Bronchial epithelial cell (primary cell): ENCODE results near the gene EXOSC10. TPM values are rescaled to one million over a fixed set of nuclear protein-coding genes. Genes with fewer than 3 reads are reported as not detected.
"Not testable (repeated sequence)": the region's sequence is repeated elsewhere in the genome, so short reads cannot be mapped to it uniquely, and the experiment has no call there.

Experiments
- DNase-seq: peaks from one replicate; pipeline ENCODE4 v3.0.0-alpha.2; 2010; ENCODE audit warnings: low read depth
- FAIRE-seq: peaks from 2 replicates; lab custom pipeline; 2011; peaks lifted over from hg19 to GRCh38; lab: Jason Lieb, UNC
- H3K27me3 ChIP-seq: 2 replicates; pipeline ENCODE4 v1.5.1; 2011; ENCODE audit warnings: low read length; ENCODE audit not compliant: control insufficient read depth, insufficient read depth
- H3K36me3 ChIP-seq: 2 replicates; pipeline ENCODE4 v1.5.1; 2011; ENCODE audit warnings: low read length; ENCODE audit not compliant: control insufficient read depth, insufficient read depth
- H3K4me3 ChIP-seq: 2 replicates; pipeline ENCODE4 v1.5.1; 2011; ENCODE audit warnings: mild to moderate bottlenecking, low read depth, low read length, control low read depth
- total RNA-seq: library from RNA; depleted of rRNA; stranded (reverse); fragments of >200 nt; gene quantifications from 2 replicates; pipeline ENCODE4 v1.2.1, GENCODE V29; 2014
- TF ChIP-seq, protein P1 (sequence below): IDR thresholded peaks from 2 replicates; pipeline ENCODE4 v1.5.1; 2011; ENCODE audit warnings: mild to moderate bottlenecking, moderate library complexity, low read length, control low read depth, inconsistent platforms; ENCODE audit not compliant: insufficient read depth, severe bottlenecking

The EXOSC10 gene
- total RNA-seq, 1 donor from 2014 or later: 37.4 TPM

- TF ChIP-seq, protein P1, sequence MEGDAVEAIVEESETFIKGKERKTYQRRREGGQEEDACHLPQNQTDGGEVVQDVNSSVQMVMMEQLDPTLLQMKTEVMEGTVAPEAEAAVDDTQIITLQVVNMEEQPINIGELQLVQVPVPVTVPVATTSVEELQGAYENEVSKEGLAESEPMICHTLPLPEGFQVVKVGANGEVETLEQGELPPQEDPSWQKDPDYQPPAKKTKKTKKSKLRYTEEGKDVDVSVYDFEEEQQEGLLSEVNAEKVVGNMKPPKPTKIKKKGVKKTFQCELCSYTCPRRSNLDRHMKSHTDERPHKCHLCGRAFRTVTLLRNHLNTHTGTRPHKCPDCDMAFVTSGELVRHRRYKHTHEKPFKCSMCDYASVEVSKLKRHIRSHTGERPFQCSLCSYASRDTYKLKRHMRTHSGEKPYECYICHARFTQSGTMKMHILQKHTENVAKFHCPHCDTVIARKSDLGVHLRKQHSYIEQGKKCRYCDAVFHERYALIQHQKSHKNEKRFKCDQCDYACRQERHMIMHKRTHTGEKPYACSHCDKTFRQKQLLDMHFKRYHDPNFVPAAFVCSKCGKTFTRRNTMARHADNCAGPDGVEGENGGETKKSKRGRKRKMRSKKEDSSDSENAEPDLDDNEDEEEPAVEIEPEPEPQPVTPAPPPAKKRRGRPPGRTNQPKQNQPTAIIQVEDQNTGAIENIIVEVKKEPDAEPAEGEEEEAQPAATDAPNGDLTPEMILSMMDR: no peak
- no peaks in the 10 kb centered on the region for H3K27me3 ChIP-seq
- DNase-seq: no peak
- no peak overlapping the region for H3K4me3 ChIP-seq
- peaks cover 40% of the 10 kb centered on the region for H3K36me3 ChIP-seq
- FAIRE-seq: no peak
Observed at GRCh38 chr1:11068600-11069473, 30.8 kb downstream of the EXOSC10 start.

GRCh38 chr1:11067716-11068599, 31.7 kb downstream of the EXOSC10 start:
- H3K4me3 ChIP-seq: no peak overlapping the region
- no peak for FAIRE-seq
- TF ChIP-seq, protein P1: no peak
- no peaks in the 10 kb centered on the region for H3K27me3 ChIP-seq
- H3K36me3 ChIP-seq: peaks cover 40% of the 10 kb centered on the region
- DNase-seq: no peak

GRCh38 chr1:11065796-11066195, 33.9 kb downstream of the EXOSC10 start:
- no peak overlapping the region for H3K4me3 ChIP-seq
- H3K27me3 ChIP-seq: no peaks in the 10 kb centered on the region
- no peak for FAIRE-seq
- H3K36me3 ChIP-seq: peaks cover 27% of the 10 kb centered on the region
- TF ChIP-seq, protein P1: no peak
- DNase-seq: no peak

- TF ChIP-seq, protein P1: no peak
- Histone ChIP-seq H3K36me3 (peaks cover 25% of the 10 kb centered on the region), H3K4me3 (no peak overlapping the region), H3K27me3 (no peaks in the 10 kb centered on the region)
- DNase-seq (no peak), FAIRE-seq (no peak)
Observed at GRCh38 chr1:11064942-11065341, 34.7 kb downstream of the EXOSC10 start.

DNA sequence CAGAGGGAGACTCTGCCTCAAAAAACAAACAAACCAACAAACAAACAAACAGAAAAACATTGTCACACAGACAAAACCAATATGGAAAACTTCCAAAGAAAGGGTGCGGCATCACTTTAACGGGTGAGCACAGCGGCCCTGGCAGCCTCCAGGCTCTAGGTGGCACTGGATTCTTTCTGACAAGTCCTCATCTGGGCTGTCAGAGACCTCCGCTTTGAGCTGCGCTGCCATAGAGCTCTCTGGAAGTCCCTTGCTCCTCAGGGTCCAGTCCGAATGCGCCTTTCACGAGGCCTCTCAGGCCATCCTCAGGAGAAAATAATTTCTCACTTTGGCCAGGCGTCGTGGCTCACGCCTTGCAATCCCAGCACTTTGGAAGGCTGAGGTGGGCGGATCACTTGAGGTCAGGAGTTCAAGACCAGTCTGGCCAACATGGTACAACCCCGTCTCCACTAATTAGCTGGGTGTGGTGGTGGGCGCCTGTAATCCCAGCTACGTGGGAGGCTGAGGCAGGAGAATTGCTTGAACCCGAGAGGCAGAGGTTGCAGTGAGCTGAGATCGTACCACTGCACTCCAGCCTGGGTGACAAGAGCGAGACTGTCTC, 35.6 kb downstream of the EXOSC10 start:
- DNase-seq, H3K4me3 ChIP-seq, FAIRE-seq, H3K27me3 ChIP-seq: not testable (repeated sequence)
- peaks cover 23% of the 10 kb centered on the region for H3K36me3 ChIP-seq

DNA sequence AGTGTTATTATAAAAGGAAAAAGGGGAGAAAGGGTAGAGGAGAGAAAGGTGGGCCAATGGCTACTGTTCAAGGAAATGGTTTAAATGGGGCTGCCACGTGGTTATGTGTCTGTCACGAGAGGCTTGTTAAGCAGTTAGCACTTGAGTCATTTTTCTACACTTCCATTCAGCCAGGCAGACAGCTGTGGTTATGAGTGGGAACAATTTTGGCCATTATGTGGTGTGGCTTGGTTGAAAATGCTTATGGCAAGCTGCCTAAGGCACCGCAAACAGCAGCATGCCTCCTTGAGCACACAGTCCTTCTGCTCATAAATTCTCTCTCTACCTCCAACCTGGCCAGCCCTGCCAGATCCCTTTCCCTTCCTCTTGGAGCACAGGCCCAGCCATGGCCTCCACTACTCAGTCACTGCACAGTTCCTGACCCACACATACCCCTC, 36.7 kb downstream of the EXOSC10 start:
- H3K27me3 ChIP-seq: no peaks in the 10 kb centered on the region
- H3K36me3 ChIP-seq: peaks cover 19% of the 10 kb centered on the region
- TF ChIP-seq, protein P1: no peak
- DNase-seq (no peak), FAIRE-seq (no peak)
- H3K4me3 ChIP-seq: no peak overlapping the region
